GM18505 (cell line): ENCODE measurements around the gene PCIF1.

Experiments used
- ATAC-seq: cut with Tn5 transposase; IDR thresholded peaks from one replicate; pipeline ENCODE4 v1.9.1; 2021; ENCODE audit not compliant: unreplicated experiment
- POLR2A ChIP-seq: IDR thresholded peaks from 4 replicates; pipeline ENCODE4 v1.6.1; 2011; ENCODE audit warnings: borderline replicate concordance; ENCODE audit not compliant: insufficient read depth, insufficient read length; ENCODE audit errors: extremely low read depth

PCIF1 gene

GRCh38 chr20:45934586-45935415, at the start of gene PCIF1:
Gene PCIF1 (plus strand): TSS chr20:45934683. CDS start chr20:45939000, 4,317 bp downstream.
- peak; percentile 94 for TF ChIP-seq POLR2A
- ATAC-seq: peak; percentile 69

- no peak for TF ChIP-seq POLR2A
- ATAC-seq: no peak
These were observed 47.7 kb upstream of the PCIF1 start for GRCh38 chr20:45886590-45887345.

- ATAC-seq: no peak
These were observed 47.2 kb upstream of the PCIF1 start, which contains the start of gene SPATA25 for GRCh38 chr20:45887346-45887715. Gene SPATA25 (minus strand): TSS chr20:45887622. CDS start chr20:45887590, 32 bp downstream.

GRCh38 chr20:45888681-45889080, 45.8 kb upstream of the PCIF1 start:
- ATAC-seq: no peak
- no peak for TF ChIP-seq POLR2A

More at GRCh38 chr20:45887346-45887715, 47.2 kb upstream of the PCIF1 start, which contains the start of gene SPATA25:
- TF ChIP-seq POLR2A: no peak

GRCh38 chr20:45890077-45890984, 44.2 kb upstream of the PCIF1 start:
- TF ChIP-seq POLR2A: no peak
- peak; percentile 11 for ATAC-seq

- peak; percentile 69 for ATAC-seq
- peak; percentile 86 for TF ChIP-seq POLR2A
These were observed 43.2 kb upstream of the PCIF1 start, which contains the start of the genes CTSA and NEURL2 for GRCh38 chr20:45890985-45891983. Gene CTSA (plus strand): TSS chr20:45891335. CDS start chr20:45891569, 234 bp downstream. Gene NEURL2 (minus strand): TSS chr20:45891208. CDS start chr20:45890991, 217 bp downstream.

- ATAC-seq: no peak
- TF ChIP-seq POLR2A: no peak
These were observed 42.2 kb upstream of the PCIF1 start for GRCh38 chr20:45892049-45892825.

GRCh38 chr20:45892828-45893500, 41.5 kb upstream of the PCIF1 start:
- ATAC-seq: no peak
- TF ChIP-seq POLR2A: no peak

GRCh38 chr20:45893831-45894230, 40.7 kb upstream of the PCIF1 start:
- no peak for TF ChIP-seq POLR2A
- ATAC-seq: no peak

GRCh38 chr20:45894797-45895196, 39.7 kb upstream of the PCIF1 start:
- ATAC-seq: no peak
- no peak for TF ChIP-seq POLR2A

- TF ChIP-seq POLR2A: no peak
- ATAC-seq: no peak
These were observed 37.8 kb upstream of the PCIF1 start for GRCh38 chr20:45896641-45897161.

- TF ChIP-seq POLR2A: no peak
- ATAC-seq: no peak
These were observed 37.2 kb upstream of the PCIF1 start for GRCh38 chr20:45897289-45897688.
